AG04450 (cell line): Measurements from ENCODE around the gene AFP. TPM values are rescaled to one million over a fixed set of nuclear protein-coding genes. Genes with fewer than 3 reads are reported as not detected.

Experiments
- CTCF ChIA-PET: fragments of 300-600, 350-600 bp; formaldehyde crosslinking; extraction: SDS; loops from one replicate; lab custom pipeline; 2022; ENCODE audit warnings: antibody characterized with exemption, inconsistent platforms; lab: Charles Lee
- POLR2A ChIA-PET: fragments of 350-600 bp; formaldehyde crosslinking; extraction: SDS; loops from one replicate; lab custom pipeline; 2021; ENCODE audit warnings: antibody characterized with exemption, inconsistent platforms; lab: Yijun Ruan, JAX
- DNase-seq: peaks from one replicate; pipeline ENCODE4 v3.0.0-alpha.2; 2011; ENCODE audit warnings: low read depth, low spot score
- H3K27ac ChIP-seq: one replicate; pipeline ENCODE4 v1.5.1; 2012; ENCODE audit warnings: low read depth, low read length, control low read depth
- H3K27me3 ChIP-seq: one replicate; pipeline ENCODE4 v1.6.0; 2012; ENCODE audit warnings: low read length; ENCODE audit not compliant: control insufficient read depth, insufficient read depth
- H3K4me3 ChIP-seq: 2 replicates; pipeline ENCODE4 v1.5.1; 2011; ENCODE audit warnings: mild to moderate bottlenecking, low read depth, low read length, control low read depth
- H3K9me3 ChIP-seq: 2 replicates; pipeline ENCODE4 v1.5.1; 2012; ENCODE audit warnings: low read length; ENCODE audit not compliant: control insufficient read depth, insufficient read depth
- CTCF ChIP-seq: IDR thresholded peaks from 2 replicates; pipeline ENCODE4 v1.5.1; 2011; ENCODE audit warnings: low read depth, low read length, control low read depth, inconsistent platforms
- polyA plus RNA-seq: library from polyadenylated mRNA; depleted of rRNA; stranded (reverse); fragments of >200 nt; gene quantifications from 2 replicates; pipeline ENCODE4 v1.2.3, GENCODE V29; 2011

Gene AFP
- polyA plus RNA-seq, 1 experiment, result 1.1 TPM

GRCh38 chr4:73452953-73453700, 17.1 kb downstream of the AFP start:
- no peak overlapping the region for H3K4me3 ChIP-seq
- H3K9me3 ChIP-seq, result no peaks in the 10 kb centered on the region
- TF ChIP-seq CTCF, result no peak
- ChIA-PET CTCF (no interaction called here), POLR2A (no interaction called here)
- no peak overlapping the region for H3K27ac ChIP-seq
- DNase-seq, result no peak
- no peaks in the 10 kb centered on the region for H3K27me3 ChIP-seq

GRCh38 chr4:73453701-73454005, 17.6 kb downstream of the AFP start:
- CTCF ChIA-PET, result interaction anchor here (1.1 kb wide), 1 partner anchor 8 kb away, joined by 6 read pairs; no protein-coding TSS in a partner anchor
- no peak for TF ChIP-seq CTCF

GRCh38 chr4:73454920-73455319, 18.9 kb downstream of the AFP start:
- Histone ChIP-seq H3K4me3 (no peak overlapping the region), H3K27me3 (no peaks in the 10 kb centered on the region), H3K9me3 (no peaks in the 10 kb centered on the region), H3K27ac (no peak overlapping the region)
- DNase-seq, result no peak
- TF ChIP-seq CTCF, result no peak
- POLR2A ChIA-PET, result no interaction called here
- CTCF ChIA-PET, result interaction anchor here (1.1 kb wide), 1 partner anchor 9 kb away, joined by 6 read pairs; no protein-coding TSS in a partner anchor

More at GRCh38 chr4:73453701-73454005, 17.6 kb downstream of the AFP start:
- Histone ChIP-seq H3K9me3 (no peaks in the 10 kb centered on the region), H3K27ac (no peak overlapping the region), H3K27me3 (no peaks in the 10 kb centered on the region), H3K4me3 (no peak overlapping the region)
- no peak for DNase-seq
- POLR2A ChIA-PET, result no interaction called here

GRCh38 chr4:73456177-73457022, 20.4 kb downstream of the AFP start:
- ChIA-PET CTCF (interaction anchor here (0.6 to 2.1 kb wide), 3 partner anchors 10 to 706 kb away, joined by 3 to 14 read pairs (median 5); no protein-coding TSS in a partner anchor), POLR2A (no interaction called here)
- H3K27ac ChIP-seq, result no peak overlapping the region

More at GRCh38 chr4:73456177-73457022, 20.4 kb downstream of the AFP start:
- Histone ChIP-seq H3K27me3 (no peaks in the 10 kb centered on the region), H3K4me3 (no peak overlapping the region), H3K9me3 (no peaks in the 10 kb centered on the region)
- DNase-seq, result no peak
- TF ChIP-seq CTCF, result no peak
